K562 (cell line): ENCODE data around the gene EML5. TPM values are rescaled to one million over a fixed set of nuclear protein-coding genes. Genes with fewer than 3 reads are reported as not detected.

Experiments
- ATAC-seq: fragments of 200-7000 bp; cut with Tn5 transposase; 3 replicates; pipeline ENCODE4 v1.9.1; 2020; ENCODE audit warnings: moderate library complexity
- BruUV-seq: library from RNA; stranded (reverse); fragments of 400-500 nt; replicated peaks from 2 replicates; lab custom pipeline; 2021; lab: Mats Ljungman, UMichigan
- CTCF ChIA-PET: fragments of 300-600 bp; formaldehyde crosslinking; extraction: SDS; loops from one replicate; lab custom pipeline; 2021; ENCODE audit warnings: low intra/inter-chr PET ratio; lab: Yijun Ruan, JAX
- POLR2A ChIA-PET: fragments of 300-600, 350-650 bp; sonication (Branson Sonifier 250); formaldehyde crosslinking; extraction: SDS; loops from one replicate; lab custom pipeline; 2021; ENCODE audit warnings: antibody characterized with exemption, inconsistent platforms; lab: Yijun Ruan, JAX
- DNase-seq, 4 experiments: peaks; one replicate each; pipeline versions ENCODE4 v3.0.0 to v3.0.0-alpha.2; 2011 to 2018; ENCODE audit warnings: low spot score in 3 of 4, mixed read lengths in 3 of 4; ENCODE audit errors: extremely low read depth in 1 of 4
- FAIRE-seq: peaks from 2 replicates; lab custom pipeline; 2011; peaks lifted over from hg19 to GRCh38; lab: Jason Lieb, UNC
- H2AFZ ChIP-seq: 2 replicates; pipeline ENCODE4 v1.6.0; 2011; ENCODE audit warnings: low read depth, low read length, control low read depth, inconsistent platforms
- H3K27ac ChIP-seq: fragments of 200-600 bp; 3 replicates; pipeline ENCODE4 v1.8.0; 2011; ENCODE audit warnings: low read depth, mild to moderate bottlenecking, control low read depth, inconsistent platforms, low read length, moderate library complexity, mixed read lengths; ENCODE audit errors: extremely low read depth
- H3K27me3 ChIP-seq, 2 experiments: fragments of 300-600 bp in 1 of 2; 2 replicates in 1 of 2; 3 replicates in 1 of 2; pipeline versions ENCODE4 v1.6.0 to v1.8.0; 2011; ENCODE audit warnings: inconsistent platforms in 2 of 2, low read length in 2 of 2, mild to moderate bottlenecking in 1 of 2, mixed read lengths in 1 of 2, moderate library complexity in 1 of 2; ENCODE audit not compliant: control insufficient read depth in 2 of 2, insufficient read depth in 2 of 2
- H3K36me3 ChIP-seq: fragments of 300-600 bp; 3 replicates; pipeline ENCODE4 v1.8.0; 2011; ENCODE audit warnings: mild to moderate bottlenecking, low read length, inconsistent platforms; ENCODE audit not compliant: control insufficient read depth, insufficient read depth
- H3K4me1 ChIP-seq, 2 experiments: fragments of 200-600 bp in 1 of 2; replicated peaks in 1 of 2; 2 replicates in 1 of 2; 3 replicates in 1 of 2; pipeline versions ENCODE4 v1.5.1 to v1.8.0; 2011; ENCODE audit warnings: inconsistent platforms in 2 of 2, low read length in 2 of 2, mild to moderate bottlenecking in 1 of 2, mixed read lengths in 1 of 2, moderate library complexity in 1 of 2; ENCODE audit not compliant: control insufficient read depth in 2 of 2, insufficient read depth in 2 of 2
- H3K4me2 ChIP-seq: 2 replicates; pipeline ENCODE4 v1.6.1; 2011; ENCODE audit warnings: low read length, control low read depth, inconsistent platforms, mixed read lengths; ENCODE audit not compliant: insufficient read depth
- H3K4me3 ChIP-seq: fragments of 200-600 bp; sonication (generic), shearing (Covaris generic); 2 replicates; pipeline ENCODE4 v1.5.1; 2016; ENCODE audit warnings: control low read depth, inconsistent platforms
- H3K79me2 ChIP-seq: fragments of 200-600 bp; 3 replicates; pipeline ENCODE4 v1.8.0; 2011; ENCODE audit warnings: low read length, inconsistent platforms; ENCODE audit not compliant: control insufficient read depth, insufficient read depth
- H3K9ac ChIP-seq, 2 experiments: 2 replicates each; pipeline versions ENCODE4 v1.6.0 to v1.6.1; 2011; ENCODE audit warnings: low read depth in 2 of 2, low read length in 2 of 2, control low read depth in 1 of 2, inconsistent platforms in 1 of 2, mild to moderate bottlenecking in 1 of 2, mixed read lengths in 1 of 2; ENCODE audit not compliant: insufficient read depth in 1 of 2
- H3K9me1 ChIP-seq: one replicate; pipeline ENCODE4 v1.6.0; 2011; ENCODE audit warnings: inconsistent platforms, mild to moderate bottlenecking, low read length, moderate library complexity; ENCODE audit not compliant: control insufficient read depth, insufficient read depth
- H3K9me3 ChIP-seq: replicated peaks from 2 replicates; pipeline ENCODE4 v1.5.1; 2011; ENCODE audit warnings: low read depth, low read length, inconsistent platforms; ENCODE audit not compliant: control insufficient read depth, insufficient read depth
- H4K20me1 ChIP-seq: replicated peaks from 2 replicates; pipeline ENCODE4 v1.6.1; 2011; ENCODE audit warnings: low read length, inconsistent platforms, mixed read lengths; ENCODE audit not compliant: control insufficient read depth, insufficient read depth
- BCOR ChIP-seq: fragments of 450-650 bp; IDR thresholded peaks from 2 replicates; pipeline ENCODE4 v1.6.1; 2016
- C11orf30 ChIP-seq: fragments of 450-650 bp; IDR thresholded peaks from 2 replicates; pipeline ENCODE4 v1.6.1; 2016; ENCODE audit warnings: low read depth, mild to moderate bottlenecking
- MAFF ChIP-seq: IDR thresholded peaks from 2 replicates; pipeline ENCODE4 v1.6.1; 2012; ENCODE audit warnings: low read length, improper control_type of control experiment
- MAFG ChIP-seq: fragments of 450-650 bp; conservative IDR thresholded peaks from 2 replicates; pipeline ENCODE4 v1.6.1; 2016; ENCODE audit warnings: missing genetic modification characterization, missing compliant biosample characterization
- MAFK ChIP-seq: IDR thresholded peaks from 2 replicates; pipeline ENCODE4 v1.6.1; 2011; ENCODE audit warnings: low read length, improper control_type of control experiment
- MAZ ChIP-seq, 2 experiments: fragments of 450-650 bp in 1 of 2; sonication (generic) in 1 of 2; formaldehyde crosslinking; IDR thresholded peaks in 1 of 2; conservative IDR thresholded peaks in 1 of 2; 2 replicates each; pipeline versions ENCODE4 v1.4.0 to v1.5.0; 2020; ENCODE audit warnings: mild to moderate bottlenecking in 1 of 2, missing genetic modification reagents in 1 of 2
- NFIC ChIP-seq: fragments of 450-650 bp; IDR thresholded peaks from 2 replicates; pipeline ENCODE4 v1.6.1; 2017; ENCODE audit warnings: mild to moderate bottlenecking, inconsistent platforms
- SAFB ChIP-seq: fragments of 200-400 bp; formaldehyde crosslinking; IDR thresholded peaks from 2 replicates; pipeline ENCODE4 v1.6.1; 2017; ENCODE audit warnings: low read depth, low read length, borderline replicate concordance
- ZBTB11 ChIP-seq, 3 experiments: fragments of 200-800 bp in 1 of 3; fragments of 250-450 bp in 1 of 3; fragments of 450-650 bp in 1 of 3; sonication (Bioruptor Pico) in 1 of 3; sonication (Bioruptor generic) in 1 of 3; formaldehyde crosslinking in 1 of 3; IDR thresholded peaks; 2 replicates each; pipeline versions ENCODE4 v1.6.1 to v1.8.0; 2016 to 2022; ENCODE audit warnings: mild to moderate bottlenecking in 2 of 3, missing genetic modification characterization in 2 of 3, missing compliant biosample characterization in 1 of 3, moderate library complexity in 1 of 3
- ZBTB33 ChIP-seq: sonication (generic); formaldehyde crosslinking; IDR thresholded peaks from 2 replicates; pipeline ENCODE4 v1.8.1; 2023; ENCODE audit warnings: mild to moderate bottlenecking, missing genetic modification reagents
- ZNF232 ChIP-seq: sonication (generic); formaldehyde crosslinking; IDR thresholded peaks from 2 replicates; pipeline ENCODE4 v1.8.0; 2022; ENCODE audit warnings: mild to moderate bottlenecking, missing genetic modification reagents
- ZNF316 ChIP-seq: fragments of 450-650 bp; IDR thresholded peaks from 2 replicates; pipeline ENCODE4 v1.6.1; 2016
- WGBS: fragments of 100-300 bp; shearing (Covaris generic); methylation state at CpG from one replicate; pipeline ENCODE4 v1.1.6; 2016; ENCODE audit warnings: low coverage, mixed read lengths; ENCODE audit not compliant: insufficient coverage; ENCODE audit errors: missing lambda C conversion rate; 5-methylcytosine and 5-hydroxymethylcytosine counted together
- in situ Hi-C: fragments of 300-500 bp; cut with MboI; formaldehyde crosslinking; loops from 4 replicates; pipeline ENCODE4 v1.15.0; 2018; ENCODE audit warnings: inconsistent platforms, mixed read lengths
- intact Hi-C: fragments of 100-400 bp; cut with micrococcal nuclease; formaldehyde crosslinking; loops from 2 replicates; pipeline ENCODE4 v1.14.2; 2022
- polyA plus RNA-seq, 8 experiments: library from polyadenylated mRNA; depleted of rRNA in 4 of 8; stranded (reverse) in 5 of 8; unstranded in 3 of 8; fragments of >200 nt; fragmentation: Nextera tagmentation in 2 of 8; fragmentation: Illumina TruSeq in 1 of 8; extraction: Ambion mirVana in 2 of 8; extraction: Trizol in 1 of 8; gene quantifications; 2 replicates each; pipeline versions ENCODE4 v1.2.1 to v1.2.3, GENCODE V29; 2011 to 2014; ENCODE audit warnings: inconsistent platforms in 1 of 8, missing spikeins in 1 of 8
- total RNA-seq, 7 experiments: library from RNA; depleted of rRNA in 6 of 7; stranded (reverse); fragments of >200 nt in 6 of 7; fragmentation: Illumina TruSeq in 2 of 7; extraction: Trizol in 2 of 7; gene quantifications; 2 replicates each; pipeline versions ENCODE4 v1.2.1 to v1.2.3, GENCODE V29; 2011 to 2021; ENCODE audit warnings: low replicate concordance in 1 of 7

EML5 gene
- total and polyA plus RNA-seq, 9 of the 15 experiments (the other 6 are each of a cell fraction or from before 2014, with no cell fraction given) = 0.06 to 0.34 (median 0.22) TPM

- no peak for DNase-seq
- no peak for FAIRE-seq
- no peaks in the 10 kb centered on the region for H3K36me3 ChIP-seq
- no peaks in the 10 kb centered on the region for H4K20me1 ChIP-seq
- POLR2A ChIA-PET = no interaction called here
- H3K27ac ChIP-seq = no peak overlapping the region
- no peaks in the 10 kb centered on the region for H3K4me1 ChIP-seq
- peak; percentile 87 for TF ChIP-seq ZNF316
- no peak for TF ChIP-seq BCOR
- no peak for TF ChIP-seq NFIC
- peak; percentile 68; the same call in 1 of the 2 replicates for TF ChIP-seq C11orf30
- peak; percentile 42; the same call in 1 of the 2 replicates for TF ChIP-seq MAFF
- TF ChIP-seq MAFG = peak; percentile 59; the same call in 1 of the 2 replicates
- TF ChIP-seq MAFK = peak; percentile 67
- H2AFZ ChIP-seq = no peak overlapping the region
- intact Hi-C loops (no loop called here), in situ Hi-C loops (no loop called here)
- H3K79me2 ChIP-seq = no peaks in the 10 kb centered on the region
- CTCF ChIA-PET = no interaction called here
- H3K9ac ChIP-seq = no peak overlapping the region
- no peaks in the 10 kb centered on the region; a peak in 1 of 5 replicates for H3K27me3 ChIP-seq
- no peaks in the 10 kb centered on the region for H3K9me3 ChIP-seq
- no peaks in the 10 kb centered on the region for H3K9me1 ChIP-seq
- no peak overlapping the region for H3K4me2 ChIP-seq
- ATAC-seq = no peak
- no peak overlapping the region for H3K4me3 ChIP-seq
- no TSS peak for BruUV-seq
Observed at GRCh38 chr14:88770736-88771135, 22.0 kb downstream of the EML5 start.

GRCh38 chr14:88765130-88765529 lies 27.6 kb downstream of the EML5 start:
- H3K9me3 ChIP-seq = no peaks in the 10 kb centered on the region
- no peak overlapping the region for H3K4me3 ChIP-seq
- H3K9me1 ChIP-seq = no peaks in the 10 kb centered on the region
- H3K27me3 ChIP-seq = no peaks in the 10 kb centered on the region
- no peaks in the 10 kb centered on the region for H3K36me3 ChIP-seq
- CTCF ChIA-PET = interaction anchor here (0.6 kb wide), 1 partner anchor 206 kb away, joined by 3 read pairs; no protein-coding TSS in a partner anchor
- no peak overlapping the region for H2AFZ ChIP-seq
- H3K4me2 ChIP-seq = no peak overlapping the region
- in situ Hi-C loops (no loop called here), intact Hi-C loops (no loop called here)
- POLR2A ChIA-PET = interaction anchor here (0.6 kb wide), 1 partner anchor 81 kb away, joined by 3 read pairs; no protein-coding TSS in a partner anchor
- DNase-seq (no peak), ATAC-seq (no peak), FAIRE-seq (no peak)
- H3K9ac ChIP-seq = no peak overlapping the region
- H3K27ac ChIP-seq = no peak overlapping the region
- H4K20me1 ChIP-seq = no peaks in the 10 kb centered on the region
- no peaks in the 10 kb centered on the region for H3K4me1 ChIP-seq
- 0% methylated on average over 2 of the region's 2 CpGs for WGBS
- BruUV-seq = no TSS peak
- H3K79me2 ChIP-seq = no peaks in the 10 kb centered on the region
- TF ChIP-seq MAZ (CRISPR knock-in tag; conservative IDR thresholded peaks at IDR 0.05 in 1 of 2, IDR thresholded peaks at IDR 0.05 in 1 of 2) = no peak
- no peak for TF ChIP-seq ZNF232 (CRISPR knock-in tag)
- TF ChIP-seq ZBTB11 (CRISPR knock-in tag; IDR thresholded peaks at IDR 0.05) = no peak
- TF ChIP-seq SAFB = no peak
- no peak for TF ChIP-seq ZBTB33 (CRISPR knock-in tag)
